Activated naive CD8-positive, alpha-beta T cell treated with anti-CD3 and anti-CD28 coated beads for 36 hours (primary cell): Measurements from ENCODE around the gene CAPN13. TPM values are rescaled to one million over a fixed set of nuclear protein-coding genes. Genes with fewer than 3 reads are reported as not detected.

Experiments
- DNase-seq: peaks from one replicate; pipeline ENCODE4 v3.0.0; 2021
- H3K27ac Mint-ChIP-seq: one replicate; pipeline ENCODE4 v1.8.0; 2022; ENCODE audit warnings: mild to moderate bottlenecking, moderate library complexity, mixed read lengths
- H3K27me3 Mint-ChIP-seq: one replicate; pipeline ENCODE4 v1.8.0; 2022; ENCODE audit warnings: mild to moderate bottlenecking, mixed read lengths
- H3K36me3 Mint-ChIP-seq: one replicate; pipeline ENCODE4 v1.8.0; 2021; ENCODE audit warnings: mild to moderate bottlenecking, mixed read lengths
- H3K4me1 Mint-ChIP-seq: one replicate; pipeline ENCODE4 v1.8.0; 2021; ENCODE audit warnings: mixed read lengths
- H3K4me3 Mint-ChIP-seq: one replicate; pipeline ENCODE4 v1.8.0; 2022; ENCODE audit warnings: mild to moderate bottlenecking, moderate library complexity, mixed read lengths
- H3K9me3 Mint-ChIP-seq: one replicate; pipeline ENCODE4 v1.8.0; 2022; ENCODE audit warnings: mixed read lengths
- total RNA-seq, 2 experiments: library from RNA; stranded (reverse); gene quantifications; one replicate each; pipeline ENCODE4 v1.2.3, GENCODE V29; 2021

Gene CAPN13
- total RNA-seq, 2 experiments from 2014 or later = not detected

DNA sequence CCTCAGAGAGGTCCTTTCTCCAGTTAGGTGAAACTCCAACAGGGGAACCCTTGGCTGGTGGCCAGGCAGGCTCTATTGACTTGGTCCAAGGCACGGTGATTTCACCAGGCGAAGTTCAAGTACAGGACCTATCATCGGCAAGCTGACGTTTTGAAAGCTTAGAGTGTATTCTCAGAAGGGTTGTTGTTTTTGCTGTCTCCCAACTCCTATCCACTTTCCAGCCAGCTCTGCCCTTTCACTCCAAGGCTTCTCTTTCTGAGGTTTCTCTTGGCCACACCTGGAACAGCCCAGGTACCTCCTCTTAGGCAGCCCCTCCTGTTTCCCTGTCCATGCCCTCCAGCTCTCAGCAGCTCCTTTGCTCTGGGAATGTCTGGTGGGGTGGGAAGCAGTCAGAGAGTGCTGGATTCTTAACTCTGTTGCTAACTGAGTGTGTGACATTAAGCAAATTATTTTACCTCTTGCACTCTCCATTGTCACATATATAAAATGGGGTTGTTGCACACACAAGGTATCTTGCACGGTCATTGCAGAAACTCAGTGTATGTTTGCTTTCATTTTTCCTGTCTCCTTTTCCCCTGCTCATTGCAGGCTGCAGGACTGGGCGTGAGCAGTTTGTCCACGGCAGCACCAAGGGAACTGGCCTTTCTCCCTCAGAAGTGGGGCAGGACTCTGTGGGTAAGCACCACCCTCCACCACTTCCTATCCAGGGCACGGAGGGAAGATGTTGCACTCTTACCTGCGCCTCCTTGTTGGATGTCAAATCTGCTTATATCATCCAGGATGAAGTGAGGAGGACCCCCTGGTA is 30.2 kb downstream of the CAPN13 start:
- H3K27me3 Mint-ChIP-seq = peaks cover 11% of the 10 kb centered on the region
- H3K9me3 Mint-ChIP-seq = no peaks in the 10 kb centered on the region
- no peaks in the 10 kb centered on the region for H3K36me3 Mint-ChIP-seq
- H3K27ac Mint-ChIP-seq = no peak overlapping the region
- DNase-seq = no peak
- peaks cover 4% of the 10 kb centered on the region for H3K4me1 Mint-ChIP-seq
- H3K4me3 Mint-ChIP-seq = no peak overlapping the region

GRCh38 chr2:30775833-30776232 is 31.4 kb downstream of the CAPN13 start:
- Mint-ChIP-seq H3K27ac (no peak overlapping the region), H3K4me1 (peaks cover 4% of the 10 kb centered on the region), H3K36me3 (no peaks in the 10 kb centered on the region), H3K27me3 (peaks cover 10% of the 10 kb centered on the region), H3K9me3 (no peaks in the 10 kb centered on the region), H3K4me3 (no peak overlapping the region)
- no peak for DNase-seq

DNA sequence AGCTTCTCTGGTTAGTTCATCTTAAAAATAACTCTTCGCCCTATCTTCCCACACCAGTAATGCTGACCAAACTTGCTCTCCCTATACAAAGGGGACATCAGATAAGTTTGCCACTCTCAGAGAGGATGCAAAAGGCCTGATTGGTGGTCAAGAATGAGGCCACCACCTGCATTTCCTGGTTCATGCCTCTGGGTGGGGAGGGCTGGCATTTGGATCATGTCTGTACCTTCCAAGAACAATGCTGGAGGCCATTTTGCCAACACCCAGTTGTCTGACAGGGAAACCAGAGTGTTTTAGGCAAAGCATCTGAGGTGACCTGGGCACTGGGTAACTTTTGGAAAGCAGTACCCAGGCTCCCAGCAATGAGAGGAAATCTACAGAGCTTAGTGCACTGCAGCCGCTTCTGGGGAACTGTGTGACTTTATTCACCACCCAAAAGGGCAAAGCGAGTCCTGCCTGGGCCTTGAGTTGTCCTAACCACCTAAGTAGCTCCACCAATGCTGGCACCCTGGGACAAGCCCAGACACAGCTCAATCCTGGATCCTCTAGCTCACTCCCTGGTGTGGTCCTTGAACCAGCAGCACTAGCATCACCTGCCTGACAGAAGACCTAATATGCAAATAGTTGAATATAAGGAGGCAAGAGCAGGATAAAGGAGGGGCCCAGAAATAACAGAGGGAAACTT is 35.1 kb downstream of the CAPN13 start:
- Mint-ChIP-seq H3K9me3 (no peaks in the 10 kb centered on the region), H3K36me3 (no peaks in the 10 kb centered on the region), H3K4me1 (peaks cover 4% of the 10 kb centered on the region), H3K27me3 (peaks cover 10% of the 10 kb centered on the region), H3K27ac (no peak overlapping the region), H3K4me3 (no peak overlapping the region)
- no peak for DNase-seq

GRCh38 chr2:30770816-30771576 is 36.2 kb downstream of the CAPN13 start:
- Mint-ChIP-seq H3K4me1 (peaks cover 4% of the 10 kb centered on the region), H3K27ac (no peak overlapping the region), H3K4me3 (no peak overlapping the region), H3K9me3 (no peaks in the 10 kb centered on the region), H3K27me3 (peaks cover 8% of the 10 kb centered on the region), H3K36me3 (no peaks in the 10 kb centered on the region)
- no peak for DNase-seq

DNA sequence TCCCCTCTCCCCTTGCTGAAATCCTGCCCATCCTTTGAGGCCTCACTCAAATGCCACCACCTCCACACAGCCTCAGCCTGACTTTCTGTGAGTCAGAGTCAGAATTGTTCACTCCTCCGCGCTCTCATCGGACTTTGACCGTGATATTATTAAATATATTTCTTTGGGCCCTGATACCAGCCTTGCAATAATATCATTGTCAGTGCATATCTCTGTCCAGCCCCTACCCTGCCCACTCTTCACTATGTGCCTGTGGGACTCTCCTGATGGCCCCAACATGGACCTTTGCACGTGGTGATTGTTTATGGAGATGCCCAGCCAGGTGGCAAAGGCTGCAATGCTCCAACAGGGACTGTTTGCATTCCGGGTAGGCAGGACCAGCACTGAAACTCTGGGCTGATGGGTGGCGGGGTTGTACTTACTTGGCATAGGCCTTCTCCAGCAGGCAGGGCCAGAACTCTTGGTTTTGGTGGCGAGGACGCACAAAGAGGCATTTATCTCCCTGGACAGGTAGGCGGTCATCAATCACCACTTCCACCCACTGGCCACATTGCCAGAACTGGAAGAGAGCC is 37.3 kb downstream of the CAPN13 start:
- H3K4me3 Mint-ChIP-seq = no peak overlapping the region
- peaks cover 5% of the 10 kb centered on the region for H3K27me3 Mint-ChIP-seq
- no peaks in the 10 kb centered on the region for H3K4me1 Mint-ChIP-seq
- DNase-seq = no peak
- no peak overlapping the region for H3K27ac Mint-ChIP-seq
- no peaks in the 10 kb centered on the region for H3K9me3 Mint-ChIP-seq
- H3K36me3 Mint-ChIP-seq = no peaks in the 10 kb centered on the region

DNA sequence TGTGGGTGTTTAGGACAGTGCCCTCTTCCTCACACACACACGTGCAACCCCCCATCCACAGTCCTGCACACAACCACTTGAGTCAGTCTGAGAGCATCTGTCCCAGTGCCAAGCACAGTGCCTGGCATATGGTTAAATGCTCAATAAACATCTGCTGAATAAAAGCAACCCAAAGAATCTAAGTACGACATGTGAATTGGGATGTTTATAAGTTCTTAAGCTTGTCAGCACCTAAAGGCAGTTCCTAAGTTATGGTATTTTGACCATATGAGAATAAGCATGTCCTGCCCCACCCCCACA is 37.8 kb downstream of the CAPN13 start:
- Mint-ChIP-seq H3K9me3 (no peaks in the 10 kb centered on the region), H3K27me3 (peaks cover 4% of the 10 kb centered on the region), H3K27ac (no peak overlapping the region), H3K4me1 (no peaks in the 10 kb centered on the region), H3K4me3 (no peak overlapping the region), H3K36me3 (no peaks in the 10 kb centered on the region)
- DNase-seq = no peak

DNA sequence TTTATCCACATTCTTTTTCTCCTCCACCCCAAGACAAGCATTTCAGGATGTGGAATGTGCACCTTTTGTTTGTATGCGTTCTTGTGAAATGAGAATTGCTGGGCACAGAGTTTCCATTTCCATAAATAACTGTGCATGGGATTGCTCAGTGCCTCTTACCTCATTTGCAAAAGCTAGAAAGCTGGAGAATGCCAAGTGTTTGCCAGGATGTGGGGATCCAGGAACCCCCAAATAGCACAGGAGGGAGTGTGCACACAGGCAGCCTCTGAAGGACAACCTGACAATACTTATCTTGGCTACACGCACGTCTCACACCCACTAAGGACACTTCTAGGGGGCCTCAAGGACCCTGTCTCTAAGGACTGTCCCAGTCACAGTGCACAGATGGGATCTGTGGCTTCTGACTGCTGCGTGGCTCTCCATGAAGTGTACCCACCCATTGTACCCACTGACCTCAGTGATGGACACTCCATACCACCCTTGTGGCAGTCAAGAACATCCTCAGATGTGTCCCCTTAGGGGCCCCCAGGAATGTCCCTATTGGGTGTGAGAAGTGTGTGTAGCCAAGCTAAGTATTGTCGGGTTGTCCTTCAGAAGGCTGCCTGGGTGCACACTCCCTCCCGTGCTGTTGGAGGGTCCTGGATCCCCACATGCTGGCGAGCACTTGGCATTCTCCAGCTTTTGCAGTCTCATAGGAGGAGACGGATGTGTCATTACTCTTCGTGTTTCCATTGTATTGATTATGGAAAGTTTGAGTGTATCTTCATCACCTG is 38.4 kb downstream of the CAPN13 start:
- no peak for DNase-seq
- Mint-ChIP-seq H3K36me3 (no peaks in the 10 kb centered on the region), H3K4me3 (no peak overlapping the region), H3K27ac (no peak overlapping the region), H3K4me1 (no peaks in the 10 kb centered on the region), H3K27me3 (no peaks in the 10 kb centered on the region), H3K9me3 (no peaks in the 10 kb centered on the region)

DNA sequence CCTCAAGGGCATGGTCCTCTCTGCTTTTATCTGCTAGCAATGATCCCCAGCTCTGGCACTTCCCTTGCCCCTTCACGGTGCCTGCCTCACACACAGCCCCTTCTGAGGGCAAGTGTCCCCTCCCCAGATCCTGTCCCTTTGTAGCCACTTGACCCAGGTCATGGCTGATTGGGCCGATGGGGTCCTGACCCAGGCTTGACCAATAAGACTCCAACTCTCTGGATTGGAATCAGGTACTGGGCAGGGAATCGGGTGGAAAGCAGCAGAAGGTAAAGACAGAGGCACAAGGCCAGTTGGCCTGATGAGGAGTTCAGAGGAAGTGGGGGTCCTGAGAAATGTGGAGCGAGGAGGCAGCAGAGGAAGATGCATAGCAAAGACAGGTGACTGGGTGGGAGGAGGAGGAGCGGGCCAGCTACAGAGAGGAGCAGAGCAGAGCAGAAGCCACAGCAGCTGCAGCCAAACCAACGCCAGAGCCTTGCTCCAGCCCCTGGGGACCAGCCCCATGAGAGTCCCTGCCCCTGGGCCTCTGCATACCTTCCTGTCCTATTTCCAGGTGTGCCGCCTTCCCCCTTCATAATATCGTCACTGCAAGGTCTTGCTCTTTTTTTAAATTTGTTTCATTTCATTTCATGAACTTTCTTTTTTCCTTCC is 39.1 kb downstream of the CAPN13 start:
- no peaks in the 10 kb centered on the region for H3K9me3 Mint-ChIP-seq
- H3K27ac Mint-ChIP-seq = no peak overlapping the region
- H3K27me3 Mint-ChIP-seq = no peaks in the 10 kb centered on the region
- H3K4me1 Mint-ChIP-seq = no peaks in the 10 kb centered on the region
- no peak for DNase-seq
- no peaks in the 10 kb centered on the region for H3K36me3 Mint-ChIP-seq
- no peak overlapping the region for H3K4me3 Mint-ChIP-seq

DNA sequence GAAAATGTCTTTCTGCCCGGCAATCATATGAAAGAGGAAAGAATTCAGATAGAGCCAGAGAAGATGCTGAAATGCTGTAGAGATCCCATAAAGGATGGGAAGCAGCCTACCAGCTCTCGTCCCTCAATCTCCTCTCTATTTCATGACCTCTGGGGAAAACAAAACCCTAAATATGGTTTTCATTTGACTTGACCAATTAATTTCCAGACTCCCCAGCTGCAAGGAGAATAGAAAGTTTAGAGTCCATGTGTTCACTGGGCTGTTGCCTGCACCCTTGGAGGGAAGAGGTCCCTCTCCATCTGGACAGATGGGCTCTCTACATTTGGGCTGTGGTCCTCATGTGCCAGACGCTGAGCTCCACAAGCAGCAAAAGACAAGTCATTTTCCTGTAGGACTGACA is 40.6 kb downstream of the CAPN13 start:
- Mint-ChIP-seq H3K36me3 (no peaks in the 10 kb centered on the region), H3K27me3 (no peaks in the 10 kb centered on the region), H3K27ac (no peak overlapping the region), H3K9me3 (no peaks in the 10 kb centered on the region), H3K4me3 (no peak overlapping the region), H3K4me1 (no peaks in the 10 kb centered on the region)
- DNase-seq = no peak

DNA sequence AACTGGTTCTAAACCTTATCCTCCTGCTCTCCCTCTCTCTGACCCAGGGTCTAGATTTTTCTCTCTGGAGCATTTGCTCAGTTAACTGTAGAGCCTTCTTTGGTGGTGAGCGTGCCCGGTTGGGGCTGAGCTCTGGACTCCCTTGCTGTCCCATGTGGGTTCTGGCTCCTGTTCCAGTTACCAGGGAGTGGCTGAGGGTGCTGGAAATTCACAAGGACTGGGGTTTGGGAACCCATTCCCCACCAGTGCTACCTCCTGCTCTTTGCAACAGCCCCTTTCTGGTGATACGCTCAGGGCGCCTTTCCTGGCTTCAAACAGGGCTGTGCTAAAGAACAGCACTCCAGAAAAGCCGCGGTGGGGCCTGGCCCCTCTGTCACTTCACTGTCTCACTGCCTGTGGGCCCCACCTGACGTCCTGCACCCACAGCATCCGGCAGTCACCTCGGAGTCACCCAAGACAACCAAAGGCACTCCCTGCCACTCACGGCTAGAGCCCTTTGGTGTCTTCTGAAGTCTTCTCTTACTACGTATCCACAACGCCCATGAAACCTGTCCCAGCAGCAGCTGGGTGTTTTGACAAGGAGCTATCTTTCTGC is 41.3 kb downstream of the CAPN13 start:
- no peak overlapping the region for H3K4me3 Mint-ChIP-seq
- H3K27ac Mint-ChIP-seq = no peak overlapping the region
- H3K4me1 Mint-ChIP-seq = no peaks in the 10 kb centered on the region
- no peaks in the 10 kb centered on the region for H3K27me3 Mint-ChIP-seq
- DNase-seq = peak; percentile 6
- no peaks in the 10 kb centered on the region for H3K36me3 Mint-ChIP-seq
- no peaks in the 10 kb centered on the region for H3K9me3 Mint-ChIP-seq

DNA sequence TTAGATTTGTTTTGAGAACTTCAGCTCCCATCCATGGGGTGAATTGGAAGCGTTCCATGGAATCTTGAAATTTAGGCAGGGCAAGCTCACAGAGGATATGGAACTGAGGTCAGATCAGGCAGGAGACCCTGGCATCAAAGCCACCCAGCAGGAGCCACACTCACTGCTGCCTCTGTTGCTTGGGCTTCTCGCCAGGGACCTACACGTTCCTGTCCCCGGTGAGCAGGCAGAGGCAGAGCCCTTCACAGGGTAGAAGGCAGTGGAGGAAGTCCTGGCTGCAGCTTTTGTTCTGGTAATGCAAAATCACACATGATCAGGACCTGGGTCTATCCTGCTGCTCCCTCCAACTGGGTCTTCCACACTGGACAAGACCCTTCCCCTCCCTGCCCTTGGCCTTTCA is 42.1 kb downstream of the CAPN13 start:
- Mint-ChIP-seq H3K36me3 (no peaks in the 10 kb centered on the region), H3K4me1 (no peaks in the 10 kb centered on the region), H3K27ac (no peak overlapping the region), H3K9me3 (no peaks in the 10 kb centered on the region), H3K4me3 (no peak overlapping the region), H3K27me3 (no peaks in the 10 kb centered on the region)
- no peak for DNase-seq

DNA sequence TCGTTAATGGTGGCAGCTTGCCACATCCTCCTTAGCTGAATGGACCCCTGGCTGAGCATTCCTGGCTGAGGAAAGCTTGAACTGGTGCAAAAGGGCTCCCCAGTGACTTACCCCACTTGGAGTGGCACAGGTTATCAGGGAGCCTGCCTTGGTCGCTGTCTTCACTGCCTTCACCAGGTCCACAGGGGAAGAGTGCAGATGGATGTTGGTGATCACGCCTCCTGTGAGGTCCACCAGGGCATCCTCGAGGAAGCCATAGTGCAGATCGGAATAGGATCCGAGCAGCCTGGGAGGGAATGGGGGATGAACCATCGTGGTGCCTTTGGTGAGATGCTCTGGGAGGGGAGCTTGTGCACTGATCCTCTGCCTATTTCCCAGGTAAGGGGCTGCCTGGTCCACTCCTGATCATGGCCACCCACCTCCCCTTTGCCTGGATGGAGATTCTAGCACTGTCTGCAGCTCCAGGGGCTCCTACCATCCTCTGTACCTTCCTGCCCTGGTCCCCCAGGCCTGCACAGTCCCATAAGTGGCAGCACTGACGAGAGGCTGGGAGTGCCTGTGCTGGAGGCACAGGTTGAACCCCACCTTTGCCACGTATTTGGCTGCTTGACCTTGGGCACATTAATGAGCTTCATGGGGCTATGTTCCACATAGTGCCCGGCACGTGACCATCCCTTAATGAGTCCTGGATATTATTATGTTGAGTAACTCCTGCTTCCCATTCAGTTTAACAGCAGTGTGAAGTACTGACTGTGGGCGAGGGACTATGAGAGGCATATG is 43.0 kb downstream of the CAPN13 start:
- H3K9me3 Mint-ChIP-seq = no peaks in the 10 kb centered on the region
- no peaks in the 10 kb centered on the region for H3K27me3 Mint-ChIP-seq
- DNase-seq = no peak
- no peak overlapping the region for H3K4me3 Mint-ChIP-seq
- no peak overlapping the region for H3K27ac Mint-ChIP-seq
- no peaks in the 10 kb centered on the region for H3K36me3 Mint-ChIP-seq
- no peaks in the 10 kb centered on the region for H3K4me1 Mint-ChIP-seq

GRCh38 chr2:30763151-30763660 is 44.0 kb downstream of the CAPN13 start:
- no peaks in the 10 kb centered on the region for H3K27me3 Mint-ChIP-seq
- H3K9me3 Mint-ChIP-seq = no peaks in the 10 kb centered on the region
- no peak overlapping the region for H3K27ac Mint-ChIP-seq
- H3K36me3 Mint-ChIP-seq = no peaks in the 10 kb centered on the region
- no peaks in the 10 kb centered on the region for H3K4me1 Mint-ChIP-seq
- no peak for DNase-seq
- H3K4me3 Mint-ChIP-seq = no peak overlapping the region
